ENCODE measurements around the gene ICE2.

ICE2 gene

DNA sequence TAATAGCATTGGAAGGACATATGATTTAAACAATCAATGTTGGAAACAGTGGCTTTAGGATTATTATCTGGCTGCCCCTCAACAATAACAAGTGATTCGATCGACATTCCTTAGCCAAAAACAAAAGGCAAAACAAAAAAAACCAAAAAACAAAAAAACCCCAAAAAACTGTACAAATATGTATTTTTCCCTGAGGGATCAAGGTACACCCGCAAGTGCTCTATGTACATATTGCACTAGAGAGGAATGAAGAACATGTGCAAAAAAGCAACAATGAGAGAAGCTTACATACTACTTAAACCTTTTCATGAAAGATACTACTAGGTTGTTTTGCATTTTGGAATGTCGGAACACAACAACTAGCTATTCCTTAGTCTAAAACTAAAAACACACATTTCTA is 14.2 kb upstream of the ICE2 start:
- no peak for DNase-seq (ENCODE audit: low read depth in 2 of 2)

GRCh38 chr15:60486742-60487141 is 7.8 kb upstream of the ICE2 start:
- no peak for DNase-seq (ENCODE audit: low read depth in 2 of 2)

DNA sequence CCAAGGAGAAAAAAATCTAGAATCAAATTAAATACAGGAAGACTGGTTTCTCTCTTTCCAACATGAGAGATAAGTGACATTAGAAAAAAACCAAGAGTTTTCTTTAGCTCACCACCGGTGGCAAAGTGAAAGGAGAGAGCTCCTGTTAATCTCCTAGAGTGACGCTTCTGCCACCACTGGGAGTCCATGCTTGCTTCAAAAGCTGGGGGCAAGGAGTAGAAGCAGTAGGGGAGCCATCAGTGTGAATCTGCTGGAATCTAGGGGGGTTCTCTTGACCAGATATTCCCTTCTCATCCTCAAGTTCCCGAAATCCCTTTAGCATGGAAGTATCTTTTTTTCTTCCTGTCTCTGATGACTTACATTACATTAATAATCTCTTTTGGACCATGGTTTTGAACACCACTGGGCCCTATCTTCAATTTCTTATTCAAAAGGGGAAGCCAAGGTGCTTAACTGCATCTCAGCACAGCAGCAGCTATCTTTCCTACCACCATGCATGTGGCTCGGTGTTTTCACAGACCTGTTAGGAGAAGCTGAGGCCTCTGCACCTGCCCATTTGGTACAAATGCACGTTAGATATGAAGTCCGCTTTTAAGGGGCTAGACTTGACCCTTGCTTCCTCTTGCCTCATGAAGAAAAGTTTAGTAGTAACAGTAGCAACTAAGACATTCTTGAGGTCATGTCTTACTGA is 6.6 kb upstream of the ICE2 start:
- no peak for DNase-seq (ENCODE audit: low read depth in 2 of 2)

DNA sequence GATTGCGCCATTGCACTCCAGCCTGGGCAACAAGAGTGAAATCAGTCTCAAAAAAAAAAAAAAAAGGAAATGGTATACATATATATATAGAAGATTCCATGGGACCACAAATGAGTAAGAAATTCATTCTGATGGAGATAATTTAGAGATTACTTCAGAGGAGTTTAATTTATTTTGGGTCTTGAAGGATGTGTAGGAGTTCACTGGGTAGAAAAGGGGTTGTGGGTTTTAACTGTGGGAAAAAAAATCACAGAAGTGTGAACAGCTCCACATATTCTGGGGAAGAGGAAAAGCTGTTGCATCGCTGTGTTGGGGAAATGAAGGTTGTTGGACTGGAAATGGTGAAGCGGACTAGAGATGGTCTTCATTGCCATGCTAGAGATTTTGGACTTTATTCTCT is 4.1 kb upstream of the ICE2 start:
- no peak for DNase-seq (ENCODE audit: low read depth in 2 of 2)

DNA sequence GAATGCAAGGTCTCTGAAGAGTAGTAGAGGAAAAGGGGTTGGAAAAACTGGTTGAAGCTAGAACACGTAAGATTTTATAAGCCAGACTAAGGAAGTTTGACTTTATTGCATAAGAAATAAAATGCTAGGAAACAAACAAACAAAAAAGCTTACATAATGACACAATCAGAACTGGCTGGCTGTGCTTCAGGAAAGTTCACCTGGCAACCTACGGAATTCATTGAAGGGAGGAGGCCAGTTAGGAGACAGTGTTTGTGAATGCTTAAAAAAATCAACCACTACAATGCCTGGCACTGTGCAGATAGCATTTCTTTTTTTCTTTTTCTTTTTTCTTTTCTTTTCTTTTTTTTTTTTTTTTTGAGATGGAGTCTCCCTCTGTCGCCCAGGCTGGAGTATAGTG is 1.9 kb upstream of the ICE2 start:
- no peak for DNase-seq (ENCODE audit: low read depth in 2 of 2)

DNA sequence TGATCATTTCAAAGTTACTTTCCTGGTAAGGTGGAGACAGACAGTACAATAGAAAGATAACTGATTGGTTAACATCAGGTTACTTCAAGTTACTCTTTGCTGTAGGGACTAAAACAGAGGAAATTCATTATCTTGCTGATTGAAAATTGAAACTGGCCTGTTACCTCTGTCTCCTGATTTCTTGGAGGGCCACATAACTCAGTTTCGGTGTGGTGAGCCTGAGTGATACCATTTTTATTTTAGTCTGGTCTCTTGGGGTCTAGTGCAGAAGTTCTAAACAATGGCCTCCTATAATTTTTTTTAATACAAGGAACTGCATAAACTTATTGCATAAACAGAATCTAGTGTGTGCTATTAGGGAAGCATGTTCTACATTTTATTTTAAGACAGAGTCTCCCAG is 1.2 kb upstream of the ICE2 start:
- DNase-seq (ENCODE audit: low read depth in 2 of 2): no peak

DNA sequence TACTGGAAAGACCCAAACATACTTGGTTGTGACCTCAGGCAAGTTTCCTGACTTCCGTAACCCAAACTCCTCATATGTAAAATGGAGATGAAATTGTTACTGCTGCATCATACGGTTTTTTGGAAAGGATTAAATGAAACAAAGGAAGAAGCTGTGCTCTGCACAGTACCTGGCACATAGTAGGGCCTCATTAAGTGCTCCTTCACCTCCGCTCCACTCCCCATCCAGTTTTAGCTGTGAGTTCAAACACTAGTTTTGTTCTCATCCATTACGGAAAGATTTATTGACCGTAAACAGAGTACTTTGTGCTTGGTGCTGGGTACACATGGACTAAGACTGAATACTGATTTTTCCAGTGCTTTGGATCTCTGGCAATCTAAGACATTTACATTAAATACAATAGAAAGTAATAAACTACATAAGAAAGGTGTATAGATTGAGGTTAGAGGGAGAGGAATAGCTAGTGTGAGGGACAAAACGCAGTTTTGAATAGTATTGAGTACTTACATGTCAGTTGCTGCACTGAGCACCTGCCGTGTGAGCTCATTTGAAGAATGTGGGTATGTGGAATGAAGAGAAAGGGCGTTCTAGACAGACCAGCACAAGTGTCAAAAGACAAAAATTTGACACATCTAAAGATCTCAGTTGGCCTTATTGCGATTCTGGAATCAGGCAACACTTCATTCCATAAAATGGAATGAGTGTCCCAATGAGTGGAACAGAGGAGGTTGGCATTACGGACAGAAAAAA is 594 bp upstream of the ICE2 start:
- no peak for DNase-seq (ENCODE audit: low read depth in 2 of 2)

DNA sequence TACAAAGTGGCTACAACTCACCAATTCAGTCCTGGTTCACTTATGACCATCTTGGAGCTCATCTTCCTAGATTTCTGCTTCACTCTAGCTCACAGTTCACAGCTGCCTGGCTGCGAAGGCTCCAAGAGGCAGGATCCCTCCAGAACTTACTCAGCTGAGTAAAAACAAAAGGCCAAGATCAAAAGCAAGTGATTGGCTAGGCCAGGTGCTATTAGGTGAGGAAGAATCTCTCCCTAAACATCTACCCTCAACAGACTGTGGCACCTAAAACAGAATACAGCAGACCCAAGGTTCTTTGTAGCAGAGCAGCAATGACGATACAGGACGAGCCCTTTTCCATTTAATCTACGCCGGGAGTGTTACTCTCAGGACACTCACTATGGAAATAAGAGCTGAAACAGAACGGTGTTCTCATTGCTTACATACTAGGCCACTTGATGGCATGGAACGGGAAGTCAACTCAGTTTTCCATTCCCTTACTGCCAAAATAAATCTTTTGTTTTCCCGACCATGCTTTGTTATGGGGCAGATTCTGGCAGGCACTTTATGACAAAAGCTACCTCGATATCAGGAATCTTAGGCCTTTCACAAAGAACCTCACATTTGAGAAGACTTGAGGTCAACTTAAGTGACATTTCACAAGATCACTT is 901 bp downstream of the ICE2 start:
- DNase-seq (ENCODE audit: low read depth in 2 of 2): no peak

DNA sequence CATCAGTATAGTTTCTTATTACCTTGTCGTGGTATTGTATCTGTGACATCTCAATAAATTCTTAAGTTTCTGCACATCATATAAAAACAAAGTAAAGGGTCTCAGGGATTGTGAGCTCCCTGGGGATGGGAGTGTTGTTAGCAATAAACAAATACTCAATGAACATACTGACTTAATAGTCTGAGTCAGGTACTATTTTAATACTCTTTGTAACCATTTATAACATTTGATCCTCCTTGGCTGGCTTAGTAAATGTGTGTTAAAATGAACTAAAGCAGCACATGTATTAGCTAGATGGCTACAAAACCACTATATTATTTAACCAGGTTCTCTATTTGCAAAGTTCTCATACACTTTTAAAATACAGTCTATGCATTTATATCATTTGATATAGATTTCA is 1.8 kb downstream of the ICE2 start:
- DNase-seq (ENCODE audit: low read depth in 2 of 2): no peak

- DNase-seq (ENCODE audit: low read depth in 2 of 2): no peak
Observed at GRCh38 chr15:60476713-60477112, 2.2 kb downstream of the ICE2 start.

DNA sequence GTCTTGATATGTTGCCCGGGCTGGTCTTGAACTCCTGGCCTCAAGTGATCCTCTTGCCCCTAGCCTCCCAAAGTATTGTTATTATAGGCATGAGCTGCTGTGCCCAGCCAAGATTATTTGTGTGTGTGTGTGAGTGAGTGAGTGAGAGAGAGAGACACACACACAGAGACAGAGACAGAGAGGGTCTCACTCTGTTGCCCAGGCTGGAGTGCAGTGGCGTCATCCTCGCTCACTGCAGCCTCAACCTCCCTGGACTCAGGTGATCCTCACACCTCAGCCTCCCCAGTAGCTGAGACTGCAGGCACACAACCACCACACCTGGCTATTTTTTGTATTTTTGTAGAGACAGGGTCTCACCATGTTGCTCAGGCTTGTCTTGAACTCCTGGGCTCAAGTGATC is 5.8 kb downstream of the ICE2 start:
- DNase-seq (ENCODE audit: low read depth in 2 of 2): no peak

DNA sequence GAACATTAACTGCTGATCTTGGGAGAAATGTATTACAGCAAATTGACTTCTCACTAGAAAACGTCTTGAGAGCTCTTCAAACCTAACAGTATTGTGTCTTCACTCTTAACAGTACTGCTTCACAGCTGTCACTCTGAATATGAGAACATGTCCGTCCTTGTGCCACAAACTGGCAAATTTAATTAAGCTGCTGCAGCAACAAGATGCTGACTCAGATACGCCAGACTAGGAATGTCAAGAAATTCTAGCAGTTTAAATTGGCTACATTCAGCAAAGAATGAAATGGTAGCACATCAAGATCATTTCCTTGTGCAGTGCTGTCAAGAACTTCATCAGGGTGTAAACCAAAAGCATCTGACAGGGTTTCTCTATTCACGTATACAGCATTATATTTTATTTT is 7.6 kb downstream of the ICE2 start:
- no peak for DNase-seq (ENCODE audit: low read depth in 2 of 2)

- DNase-seq (ENCODE audit: low read depth in 2 of 2): no peak
Observed at GRCh38 chr15:60469893-60470641, 8.9 kb downstream of the ICE2 start.

GRCh38 chr15:60464836-60465630 is 13.9 kb downstream of the ICE2 start:
- DNase-seq (ENCODE audit: low read depth in 2 of 2): no peak

- no peak for DNase-seq (ENCODE audit: low read depth in 2 of 2)
Observed at GRCh38 chr15:60462027-60462426, 16.9 kb downstream of the ICE2 start.

DNA sequence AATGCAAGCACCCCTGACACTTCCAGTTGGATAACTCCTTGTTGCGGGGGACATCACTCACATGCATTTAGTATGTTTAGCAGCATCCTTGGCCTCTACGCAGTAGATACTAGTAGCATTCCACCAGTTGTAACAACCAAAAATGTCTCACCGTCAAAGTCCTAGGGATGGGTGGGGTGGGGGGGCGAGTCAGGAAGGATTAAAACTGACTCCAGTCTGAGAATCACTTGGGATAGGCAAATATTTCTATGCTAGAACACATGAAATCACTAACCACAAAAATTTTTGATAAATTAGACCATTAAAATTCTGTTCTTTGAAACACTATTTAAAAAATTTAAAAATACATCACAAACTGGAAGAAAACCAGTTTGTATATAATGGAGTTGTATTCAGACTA is 18.0 kb downstream of the ICE2 start:
- DNase-seq (ENCODE audit: low read depth in 2 of 2): no peak

DNA sequence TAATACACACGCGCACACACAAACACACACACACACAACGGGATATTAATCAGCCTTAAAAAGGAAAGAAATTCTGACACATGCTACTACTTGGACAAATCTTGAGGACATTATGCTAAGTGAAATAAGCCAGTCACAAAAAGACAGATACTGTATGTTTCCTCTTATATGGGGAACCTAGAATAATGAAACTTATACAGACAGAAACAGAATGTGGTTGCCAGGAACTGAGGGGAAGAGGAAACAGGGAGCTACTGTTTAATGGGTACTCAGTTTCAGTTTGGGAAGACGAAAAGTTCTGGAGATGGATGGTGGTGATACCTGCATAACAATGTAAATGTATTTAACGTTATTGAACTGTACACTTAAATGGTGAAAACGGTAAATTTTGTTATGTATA is 20.2 kb downstream of the ICE2 start:
- DNase-seq (ENCODE audit: low read depth in 2 of 2): no peak

DNA sequence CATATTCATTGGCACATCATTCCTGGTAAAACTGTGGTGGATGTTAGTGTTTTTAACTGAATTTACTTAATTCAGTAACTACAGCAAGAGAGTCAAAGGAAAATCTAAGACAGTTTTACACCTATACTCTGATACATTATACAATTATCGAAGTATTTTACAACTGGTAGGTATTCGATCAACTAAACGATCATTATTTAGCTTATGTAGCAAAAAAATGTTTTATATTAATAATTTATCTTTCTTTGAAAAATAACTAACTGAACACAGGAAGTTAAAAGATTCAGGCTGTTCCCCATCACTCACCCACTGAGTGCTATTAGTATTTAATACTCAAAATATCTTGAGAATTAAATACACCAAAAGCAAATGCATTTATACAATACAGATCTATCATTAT is 21.0 kb downstream of the ICE2 start:
- DNase-seq (ENCODE audit: low read depth in 2 of 2): no peak

GRCh38 chr15:60454824-60455223 is 24.1 kb downstream of the ICE2 start:
- no peak for DNase-seq (ENCODE audit: low read depth in 2 of 2)

GRCh38 chr15:60448668-60449360 is 30.1 kb downstream of the ICE2 start:
- no peak for DNase-seq (ENCODE audit: low read depth in 2 of 2)

GRCh38 chr15:60444289-60444912 is 34.5 kb downstream of the ICE2 start:
- no peak for DNase-seq (ENCODE audit: low read depth in 2 of 2)

Data from stimulated activated CD4-positive, alpha-beta T cell treated with anti-CD3 and anti-CD28 coated beads, Interleukin-12 subunit alpha, Interleukin-12 subunit beta, amount 100 ng/mL, for 24 hours (primary cell).